Suprapubic skin (tissue), 4 donors: ENCODE data around the gene NDUFB2.

Experiments
- EP300 ChIP-seq: sonication (generic); formaldehyde crosslinking; IDR thresholded peaks from one replicate; pipeline ENCODE4 v1.6.1; 2017; ENCODE audit warnings: antibody characterized with exemption
- POLR2A ChIP-seq, 2 donors: fragments of 450-650 bp; IDR thresholded peaks; one replicate each; pipeline ENCODE4 v1.6.1; 2017; ENCODE audit warnings: antibody characterized with exemption in 2 of 2, mild to moderate bottlenecking in 2 of 2, moderate library complexity in 2 of 2
- POLR2AphosphoS5 ChIP-seq, 3 donors: sonication (generic); formaldehyde crosslinking; IDR thresholded peaks; one replicate each; pipeline ENCODE4 v1.6.1; 2017; ENCODE audit warnings: antibody characterized with exemption in 3 of 3
- TF ChIP-seq, protein P1 (sequence below), 2 donors: fragments of 200-600 bp in 1 of 2; fragments of 450-650 bp in 1 of 2; sonication (generic) in 1 of 2; IDR thresholded peaks; one replicate each; pipeline ENCODE4 v1.5.1; 2016 to 2019; ENCODE audit warnings: antibody characterized with exemption in 2 of 2, mild to moderate bottlenecking in 1 of 2, moderate library complexity in 1 of 2

DNA sequence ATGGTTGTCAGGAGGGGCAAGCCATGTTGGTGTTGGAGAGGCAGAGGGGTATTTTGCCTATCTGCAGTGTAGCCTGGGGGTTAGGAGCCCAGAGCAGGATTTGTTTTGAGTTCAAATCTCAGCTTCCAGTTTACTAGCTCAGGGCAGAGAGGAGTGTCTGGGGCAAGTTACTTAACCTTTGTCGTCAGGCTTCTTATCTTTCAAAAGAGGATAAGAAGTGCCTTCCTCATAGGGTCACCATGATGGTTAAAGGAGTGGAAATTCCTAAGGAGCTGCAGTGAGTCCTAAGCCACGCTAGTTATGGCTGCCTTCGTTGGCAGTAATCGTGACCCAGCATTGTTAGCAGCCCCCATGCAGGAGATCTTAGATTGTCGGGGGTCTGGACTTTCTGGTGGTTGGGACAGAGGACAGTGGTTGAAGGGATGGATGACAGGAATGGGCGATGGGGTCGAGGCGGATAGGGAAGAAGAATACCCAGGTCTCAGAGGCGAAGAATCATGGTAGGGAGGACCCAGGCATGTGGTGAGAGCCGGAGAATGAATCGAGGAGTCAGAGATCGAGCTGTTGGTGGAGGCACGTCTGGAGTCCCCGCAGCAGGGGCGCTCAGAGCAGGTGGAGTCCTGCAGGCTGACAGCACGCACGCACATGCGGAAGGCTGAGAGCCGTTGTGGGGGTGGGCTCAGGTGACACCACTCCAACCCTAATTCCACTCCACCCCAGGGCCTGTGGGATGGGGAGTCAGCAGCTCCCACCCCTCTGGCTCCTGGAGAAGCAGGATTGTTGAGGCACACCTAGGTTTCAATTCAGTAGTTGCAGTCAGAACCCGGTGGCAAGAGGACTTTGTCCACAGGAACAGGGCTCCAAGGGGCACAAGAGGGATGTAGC is 12.2 kb upstream of the NDUFB2 start:
- TF ChIP-seq, protein P1, sequence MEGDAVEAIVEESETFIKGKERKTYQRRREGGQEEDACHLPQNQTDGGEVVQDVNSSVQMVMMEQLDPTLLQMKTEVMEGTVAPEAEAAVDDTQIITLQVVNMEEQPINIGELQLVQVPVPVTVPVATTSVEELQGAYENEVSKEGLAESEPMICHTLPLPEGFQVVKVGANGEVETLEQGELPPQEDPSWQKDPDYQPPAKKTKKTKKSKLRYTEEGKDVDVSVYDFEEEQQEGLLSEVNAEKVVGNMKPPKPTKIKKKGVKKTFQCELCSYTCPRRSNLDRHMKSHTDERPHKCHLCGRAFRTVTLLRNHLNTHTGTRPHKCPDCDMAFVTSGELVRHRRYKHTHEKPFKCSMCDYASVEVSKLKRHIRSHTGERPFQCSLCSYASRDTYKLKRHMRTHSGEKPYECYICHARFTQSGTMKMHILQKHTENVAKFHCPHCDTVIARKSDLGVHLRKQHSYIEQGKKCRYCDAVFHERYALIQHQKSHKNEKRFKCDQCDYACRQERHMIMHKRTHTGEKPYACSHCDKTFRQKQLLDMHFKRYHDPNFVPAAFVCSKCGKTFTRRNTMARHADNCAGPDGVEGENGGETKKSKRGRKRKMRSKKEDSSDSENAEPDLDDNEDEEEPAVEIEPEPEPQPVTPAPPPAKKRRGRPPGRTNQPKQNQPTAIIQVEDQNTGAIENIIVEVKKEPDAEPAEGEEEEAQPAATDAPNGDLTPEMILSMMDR (IDR thresholded peaks at IDR 0.05), result no peak
- TF ChIP-seq POLR2A (IDR thresholded peaks at IDR 0.05) (no peak), POLR2AphosphoS5 (IDR thresholded peaks at IDR 0.05) (no peak), EP300 (no peak)
